Effector memory CD4-positive, alpha-beta T cell (primary cell): Measurements from ENCODE around the gene PRR30.
"Not testable (repeated sequence)": the region's sequence is repeated elsewhere in the genome, so short reads cannot be mapped to it uniquely, and the experiment has no call there.

Experiments used
- DNase-seq, 3 donors: peaks; one replicate each; pipeline ENCODE4 v3.0.0-alpha.2; 2020
- H3K27ac ChIP-seq: 2 replicates; pipeline ENCODE4 v1.7.0; 2013; ENCODE audit warnings: mild to moderate bottlenecking, low read length, moderate library complexity; ENCODE audit not compliant: insufficient read depth, poor library complexity, severe bottlenecking
- H3K27me3 ChIP-seq: replicated peaks from 2 replicates; pipeline ENCODE4 v1.7.0; 2013; ENCODE audit warnings: mild to moderate bottlenecking, low read length; ENCODE audit not compliant: insufficient read depth, control insufficient read depth, poor library complexity, severe bottlenecking
- H3K36me3 ChIP-seq: 2 replicates; pipeline ENCODE4 v1.7.0; 2013; ENCODE audit warnings: mild to moderate bottlenecking, low read length, moderate library complexity; ENCODE audit not compliant: control insufficient read depth, insufficient read depth
- H3K4me1 ChIP-seq: 2 replicates; pipeline ENCODE4 v1.7.0; 2013; ENCODE audit warnings: low read length, mild to moderate bottlenecking; ENCODE audit not compliant: control insufficient read depth, insufficient read depth, poor library complexity, severe bottlenecking
- H3K4me3 ChIP-seq: 2 replicates; pipeline ENCODE4 v1.7.0; 2013; ENCODE audit warnings: low read length, low read depth, mild to moderate bottlenecking; ENCODE audit not compliant: insufficient read depth, poor library complexity, severe bottlenecking
- H3K9me3 ChIP-seq: 2 replicates; pipeline ENCODE4 v1.7.0; 2013; ENCODE audit warnings: mild to moderate bottlenecking, low read length, moderate library complexity; ENCODE audit not compliant: control insufficient read depth

The PRR30 gene

DNA sequence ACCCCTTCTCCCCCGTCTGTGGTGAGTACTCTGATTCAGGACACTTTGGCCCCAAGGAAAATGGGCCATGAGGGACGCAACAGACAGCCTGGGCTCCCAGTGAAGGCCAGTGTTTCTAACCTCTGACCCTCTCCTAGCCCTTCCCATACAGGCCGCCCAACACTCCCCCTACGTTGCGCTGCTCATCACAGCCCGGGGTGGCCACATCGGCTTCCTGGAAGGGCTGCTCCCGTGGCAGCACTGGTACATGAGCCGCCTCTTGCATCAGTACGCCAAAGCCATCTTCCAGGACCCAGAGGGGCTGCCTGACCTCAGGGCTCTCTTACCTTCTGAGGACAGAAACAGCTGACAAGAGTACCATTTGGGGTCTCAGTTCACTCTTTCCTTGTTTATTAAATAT lies 8.8 kb downstream of the PRR30 start:
- H3K4me3 ChIP-seq: no peak overlapping the region
- H3K4me1 ChIP-seq: peaks cover 13% of the 10 kb centered on the region
- H3K9me3 ChIP-seq: no peaks in the 10 kb centered on the region
- no peak overlapping the region for H3K27ac ChIP-seq
- no peak for DNase-seq
- peaks cover 27% of the 10 kb centered on the region for H3K36me3 ChIP-seq
- no peaks in the 10 kb centered on the region for H3K27me3 ChIP-seq

DNA sequence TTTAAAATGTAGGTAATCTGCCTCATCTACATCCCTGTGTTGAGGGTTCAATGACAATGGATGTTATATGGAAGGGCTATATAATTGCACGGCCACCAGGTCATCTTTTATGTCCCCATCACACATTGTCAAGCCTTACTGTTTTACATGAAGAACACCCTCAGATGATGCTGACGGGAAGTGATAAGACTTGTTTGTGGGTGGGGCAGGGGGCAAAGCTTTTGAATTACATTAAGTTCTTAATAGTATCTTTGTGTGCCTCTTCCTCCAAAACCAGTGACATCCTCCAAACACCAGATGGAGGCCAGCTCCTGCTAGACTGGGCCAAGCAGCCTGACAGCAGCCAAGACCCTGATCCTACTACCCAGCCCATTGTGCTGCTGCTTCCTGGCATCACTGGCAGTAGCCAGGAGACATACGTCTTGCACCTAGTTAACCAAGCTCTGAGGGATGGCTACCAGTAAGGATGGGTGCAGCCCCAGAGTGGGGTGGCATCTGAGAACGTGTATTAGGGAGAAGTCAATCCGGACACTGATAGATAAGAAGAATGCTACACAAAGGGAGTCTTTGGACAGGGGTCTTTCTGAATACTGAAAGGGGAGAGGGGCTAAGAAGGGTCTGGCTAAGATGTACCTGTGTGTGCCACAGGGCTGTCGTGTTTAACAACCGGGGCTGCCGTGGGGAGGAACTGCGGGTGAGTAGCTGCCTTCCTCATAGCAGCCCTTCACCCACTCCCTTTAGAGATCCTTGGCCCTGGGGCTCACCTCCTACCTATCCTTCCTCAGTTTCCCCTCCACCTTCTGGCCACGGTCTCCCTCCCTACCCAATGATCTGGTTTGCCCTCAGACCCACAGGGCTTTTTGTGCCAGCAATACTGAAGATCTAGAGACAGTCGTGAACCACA lies 10.3 kb downstream of the PRR30 start:
- Histone ChIP-seq H3K27me3 (no peaks in the 10 kb centered on the region), H3K9me3 (no peaks in the 10 kb centered on the region), H3K4me3 (no peak overlapping the region), H3K27ac (no peak overlapping the region), H3K4me1 (peaks cover 14% of the 10 kb centered on the region), H3K36me3 (peaks cover 27% of the 10 kb centered on the region)
- no peak for DNase-seq

DNA sequence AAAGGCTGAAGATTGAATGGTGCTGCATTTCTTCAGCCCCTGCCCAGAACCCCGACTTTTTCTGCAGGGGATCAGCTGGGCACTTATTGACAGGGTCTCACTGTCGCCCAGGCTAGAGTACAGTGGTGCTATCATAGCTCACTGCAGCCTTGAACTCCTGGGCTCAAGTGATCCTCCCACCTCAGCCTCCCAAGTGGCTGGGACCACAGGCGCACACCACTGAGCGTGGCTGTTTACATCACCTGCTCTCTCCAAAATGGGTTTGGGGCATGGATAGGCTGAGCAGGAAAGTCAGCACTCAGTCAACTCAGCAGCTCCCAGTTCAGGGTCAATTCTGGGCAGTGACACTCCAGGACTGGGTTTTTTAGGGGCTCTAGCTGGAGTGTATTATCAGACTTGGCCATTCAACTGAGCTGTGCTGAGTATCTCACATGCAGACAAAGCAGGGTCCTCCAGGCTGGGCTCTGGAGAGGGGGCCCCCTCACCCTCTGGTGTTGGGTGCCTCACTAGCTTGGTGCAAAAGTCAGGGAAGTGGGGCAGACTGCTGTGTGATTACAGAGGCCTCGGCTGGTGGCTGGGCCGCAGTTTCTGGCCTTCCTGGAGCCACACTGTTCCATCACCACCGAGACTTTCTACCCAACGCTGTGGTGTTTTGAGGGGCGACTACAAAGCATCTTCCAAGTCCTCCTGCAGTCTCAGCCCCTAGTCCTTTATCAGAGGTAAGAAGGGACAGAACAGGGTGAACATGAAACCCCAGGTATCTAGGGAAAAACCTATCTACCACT lies 11.1 kb downstream of the PRR30 start:
- Histone ChIP-seq H3K27ac (no peak overlapping the region), H3K27me3 (no peaks in the 10 kb centered on the region), H3K4me3 (no peak overlapping the region), H3K4me1 (peaks cover 10% of the 10 kb centered on the region), H3K36me3 (peaks cover 27% of the 10 kb centered on the region), H3K9me3 (no peaks in the 10 kb centered on the region)
- no peak for DNase-seq

DNA sequence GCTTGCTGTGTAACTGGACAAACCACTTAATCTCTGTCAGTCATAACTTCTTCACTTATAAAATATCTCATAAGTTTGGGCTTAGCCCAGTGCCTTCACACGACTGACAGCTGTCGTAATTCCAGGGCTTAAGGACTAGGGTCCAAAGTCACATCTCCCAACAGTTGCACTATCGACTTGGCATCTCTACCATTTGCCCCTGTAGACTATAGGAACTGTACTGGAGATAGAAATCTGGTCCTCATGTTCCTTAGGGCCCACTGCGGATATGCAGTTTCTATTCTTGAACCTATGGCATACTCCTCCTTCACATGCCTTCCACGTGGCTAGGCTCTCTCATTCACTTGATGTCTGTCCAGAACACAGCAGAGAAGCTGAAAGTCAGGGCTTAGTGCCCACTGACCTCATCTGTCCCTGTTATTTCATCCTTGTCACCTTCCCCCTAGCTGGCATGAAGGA lies 12.9 kb downstream of the PRR30 start:
- peaks cover 19% of the 10 kb centered on the region for H3K36me3 ChIP-seq
- DNase-seq: no peak
- H3K27ac ChIP-seq: no peak overlapping the region
- H3K4me3 ChIP-seq: no peak overlapping the region
- H3K9me3 ChIP-seq: no peaks in the 10 kb centered on the region
- peaks cover 9% of the 10 kb centered on the region for H3K4me1 ChIP-seq
- H3K27me3 ChIP-seq: no peaks in the 10 kb centered on the region

DNA sequence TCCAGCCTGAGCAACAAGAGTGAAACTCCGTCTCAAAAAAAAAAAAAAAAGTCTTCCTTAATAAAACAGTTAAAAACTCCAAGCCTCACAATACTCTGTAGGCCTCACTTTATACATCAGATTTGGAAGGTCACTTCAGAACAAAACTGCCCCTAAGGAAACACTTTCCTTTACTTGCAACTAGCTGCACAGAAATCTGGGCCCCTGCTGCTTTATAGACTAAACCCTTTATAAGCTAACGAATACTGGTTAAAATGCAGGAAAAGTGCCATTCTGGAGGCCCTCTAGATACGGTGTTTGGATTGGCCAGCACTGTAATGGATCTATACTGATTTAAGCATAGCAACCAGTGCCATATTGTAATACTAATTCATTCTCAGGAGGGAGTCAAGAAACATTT lies 14.1 kb downstream of the PRR30 start:
- H3K9me3 ChIP-seq: no peaks in the 10 kb centered on the region
- no peak overlapping the region for H3K4me3 ChIP-seq
- peaks cover under 1% of the 10 kb centered on the region for H3K27me3 ChIP-seq
- peaks cover 9% of the 10 kb centered on the region for H3K4me1 ChIP-seq
- peaks cover 11% of the 10 kb centered on the region for H3K36me3 ChIP-seq
- no peak for DNase-seq
- no peak overlapping the region for H3K27ac ChIP-seq

DNA sequence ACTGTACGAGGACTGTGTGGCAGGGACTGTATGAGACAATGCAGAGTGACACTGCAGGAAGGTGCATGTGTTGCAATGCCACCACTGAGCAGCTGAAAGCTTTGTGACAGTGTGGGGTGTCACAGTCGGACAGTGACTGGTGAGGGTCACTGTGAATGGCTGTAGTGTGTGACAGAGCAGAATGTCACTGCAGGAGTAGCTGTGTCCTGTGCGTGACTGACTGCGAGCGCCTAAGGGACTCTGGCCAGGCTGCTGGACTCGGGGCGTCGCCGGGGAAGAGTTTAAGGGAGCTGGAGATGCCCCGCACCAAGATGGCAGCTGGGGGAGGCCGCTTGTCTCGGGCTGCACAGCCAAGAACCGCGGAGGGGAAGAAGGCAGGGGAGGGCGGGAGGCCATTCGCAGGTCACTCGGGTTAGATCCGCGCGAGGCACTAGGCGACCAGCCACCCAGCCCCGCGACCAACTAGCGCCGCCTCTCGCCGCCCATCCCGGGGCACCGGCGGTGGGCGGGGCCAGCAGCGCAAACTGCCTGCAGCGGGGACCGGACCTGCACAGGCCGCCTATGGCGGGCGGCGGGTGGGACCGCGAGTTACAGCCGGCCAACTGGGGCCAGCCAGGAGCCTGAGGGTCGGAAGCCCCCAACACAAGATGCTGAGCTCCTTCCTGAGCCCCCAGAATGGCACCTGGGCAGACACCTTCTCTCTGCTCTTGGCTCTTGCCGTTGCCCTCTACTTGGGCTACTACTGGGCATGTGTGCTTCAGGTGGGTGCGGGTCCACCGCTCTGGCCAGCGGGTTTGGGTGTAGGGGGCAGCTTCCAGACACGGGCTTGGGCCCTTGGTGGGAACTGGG lies 15.7 kb downstream of the PRR30 start, which contains the start of gene ABHD1:
Gene ABHD1, plus strand, starts transcription at position 514 of the 849 bp plus-strand sequence. Its CDS starts 134 bp downstream, at position 648.
- Histone ChIP-seq H3K27ac (peak within 1 kb of the TSS; percentile 55), H3K9me3 (no peaks in the 10 kb centered on the region), H3K4me3 (peak within 1 kb of the TSS; percentile 85), H3K36me3 (no peaks in the 10 kb centered on the region), H3K27me3 (peaks cover 11% of the 10 kb centered on the region), H3K4me1 (peaks cover 13% of the 10 kb centered on the region)
- DNase-seq: peak; percentile 55 to 68 (median 61)

DNA sequence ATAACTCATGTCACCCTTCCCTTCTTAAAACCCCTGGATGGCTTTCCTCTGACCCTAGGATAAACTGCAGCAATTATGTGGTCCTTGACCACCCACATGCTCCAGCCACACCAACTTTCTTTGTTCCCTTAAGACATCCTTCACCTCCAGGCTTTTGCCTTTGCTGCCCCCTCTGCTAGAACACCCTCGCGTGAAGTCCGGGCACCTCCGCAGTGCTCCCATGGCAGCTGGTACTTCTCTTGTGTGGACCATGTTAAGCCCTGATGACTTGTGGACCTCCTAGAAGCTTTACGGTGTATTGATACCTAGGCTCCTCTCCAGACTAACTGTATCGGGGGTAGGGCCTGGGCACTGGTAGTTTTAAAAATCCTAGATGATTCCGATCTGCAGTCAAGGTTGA lies 16.4 kb downstream of the PRR30 start:
- Histone ChIP-seq H3K27ac (no peak overlapping the region), H3K36me3 (no peaks in the 10 kb centered on the region), H3K4me3 (peak overlapping the region; percentile 85), H3K4me1 (peaks cover 17% of the 10 kb centered on the region), H3K9me3 (no peaks in the 10 kb centered on the region), H3K27me3 (peaks cover 18% of the 10 kb centered on the region)
- no peak for DNase-seq

DNA sequence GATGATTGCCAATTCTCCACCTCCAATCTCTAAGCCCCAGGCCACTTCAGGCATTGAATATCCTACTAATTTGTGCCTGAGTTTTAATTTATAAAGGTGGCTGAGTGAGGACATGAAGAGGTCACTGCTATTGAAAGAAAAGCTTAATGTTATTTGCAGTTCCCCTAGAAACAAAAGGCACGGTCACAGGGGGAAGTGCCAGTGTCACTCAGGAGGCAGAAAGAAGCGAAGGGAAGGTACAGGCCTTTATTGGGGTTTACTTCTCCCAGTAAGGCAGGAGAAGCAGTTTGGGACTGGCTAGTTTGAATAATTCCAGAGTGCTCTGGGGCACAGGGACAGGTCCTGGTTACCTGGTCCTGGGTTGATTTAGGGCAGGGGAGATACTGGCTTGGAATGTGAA lies 17.3 kb downstream of the PRR30 start:
- Histone ChIP-seq H3K36me3 (no peaks in the 10 kb centered on the region), H3K27me3 (peaks cover 19% of the 10 kb centered on the region), H3K4me3 (no peak overlapping the region), H3K9me3 (no peaks in the 10 kb centered on the region), H3K4me1 (peaks cover 17% of the 10 kb centered on the region), H3K27ac (no peak overlapping the region)
- DNase-seq: no peak

DNA sequence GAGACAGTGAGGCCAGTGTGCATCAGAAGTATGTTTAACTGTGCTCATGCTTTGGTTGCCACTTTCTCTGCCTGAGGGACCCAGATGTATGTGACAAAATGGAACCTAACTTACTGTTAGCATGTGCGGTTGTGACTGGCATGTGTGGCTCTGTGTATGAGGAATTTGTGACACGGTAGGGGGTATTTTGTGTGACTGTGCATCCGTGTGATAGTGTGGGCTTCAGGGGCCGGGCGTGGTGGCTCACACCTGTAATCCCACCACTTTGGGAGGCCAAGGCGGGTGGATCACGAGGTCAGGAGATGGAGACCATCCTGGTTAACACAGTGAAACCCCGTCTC lies 19.9 kb downstream of the PRR30 start:
- not testable (repeated sequence) for H3K4me3 ChIP-seq, DNase-seq, H3K9me3 ChIP-seq, H3K27ac ChIP-seq, H3K36me3 ChIP-seq
- peaks cover 19% of the 10 kb centered on the region for H3K27me3 ChIP-seq
- H3K4me1 ChIP-seq: peaks cover 17% of the 10 kb centered on the region
